AG09309 (cell line): ENCODE data around the gene CYB5D1.
A peak's percentile ranks its signal among the peaks of the same experiment; 100 is the strongest.

ENCODE experiments used
- DNase-seq: peaks from one replicate; pipeline ENCODE4 v3.0.0-alpha.2; 2010; ENCODE audit warnings: low read depth
- H3K4me3 ChIP-seq: 2 replicates; pipeline ENCODE4 v1.5.1; 2011; ENCODE audit warnings: mild to moderate bottlenecking, low read depth, low read length, moderate library complexity; ENCODE audit not compliant: control insufficient read depth
- TF ChIP-seq, protein P1 (sequence below): IDR thresholded peaks from 2 replicates; pipeline ENCODE4 v1.5.1; 2011; ENCODE audit warnings: mild to moderate bottlenecking, low read depth, low read length, inconsistent platforms; ENCODE audit not compliant: insufficient read depth, control insufficient read depth; ENCODE audit errors: missing control alignments

CYB5D1 gene

DNA sequence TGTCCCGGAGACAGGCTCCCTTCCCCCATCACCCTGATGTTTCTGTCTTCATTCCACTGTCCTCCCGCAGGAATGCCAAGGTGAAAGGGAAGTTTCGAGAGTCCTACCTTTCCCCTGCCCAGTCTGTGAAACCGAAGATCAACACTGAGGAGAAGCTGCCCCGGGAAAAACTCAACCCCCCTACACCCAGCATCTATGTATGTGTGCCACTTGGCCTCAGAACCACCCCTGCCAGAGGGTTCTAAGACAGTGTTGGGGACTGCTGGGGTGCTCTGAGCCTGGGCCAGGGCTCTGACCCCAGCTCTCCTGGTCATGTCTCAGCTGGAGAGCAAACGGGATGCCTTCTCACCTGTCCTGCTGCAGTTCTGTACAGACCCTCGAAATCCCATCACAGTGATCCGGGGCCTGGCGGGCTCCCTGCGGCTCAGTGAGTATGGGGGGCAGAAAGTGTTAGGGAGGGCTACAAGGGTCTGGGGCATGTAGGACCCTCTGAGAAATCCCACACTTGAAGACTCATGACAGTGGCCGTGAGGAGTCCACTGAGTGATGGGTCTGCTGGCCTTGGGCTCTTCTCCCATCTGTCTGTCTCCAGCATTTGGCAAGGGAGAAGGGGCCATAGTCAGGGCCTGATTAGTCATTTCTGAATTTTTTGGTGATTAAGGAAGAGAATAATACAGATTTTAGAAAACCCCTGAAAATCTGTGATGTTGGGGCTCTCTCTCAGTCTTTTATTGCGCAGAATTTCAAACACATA lies 7.9 kb upstream of the CYB5D1 start:
- no peak overlapping the region for H3K4me3 ChIP-seq
- DNase-seq, result no peak

DNA sequence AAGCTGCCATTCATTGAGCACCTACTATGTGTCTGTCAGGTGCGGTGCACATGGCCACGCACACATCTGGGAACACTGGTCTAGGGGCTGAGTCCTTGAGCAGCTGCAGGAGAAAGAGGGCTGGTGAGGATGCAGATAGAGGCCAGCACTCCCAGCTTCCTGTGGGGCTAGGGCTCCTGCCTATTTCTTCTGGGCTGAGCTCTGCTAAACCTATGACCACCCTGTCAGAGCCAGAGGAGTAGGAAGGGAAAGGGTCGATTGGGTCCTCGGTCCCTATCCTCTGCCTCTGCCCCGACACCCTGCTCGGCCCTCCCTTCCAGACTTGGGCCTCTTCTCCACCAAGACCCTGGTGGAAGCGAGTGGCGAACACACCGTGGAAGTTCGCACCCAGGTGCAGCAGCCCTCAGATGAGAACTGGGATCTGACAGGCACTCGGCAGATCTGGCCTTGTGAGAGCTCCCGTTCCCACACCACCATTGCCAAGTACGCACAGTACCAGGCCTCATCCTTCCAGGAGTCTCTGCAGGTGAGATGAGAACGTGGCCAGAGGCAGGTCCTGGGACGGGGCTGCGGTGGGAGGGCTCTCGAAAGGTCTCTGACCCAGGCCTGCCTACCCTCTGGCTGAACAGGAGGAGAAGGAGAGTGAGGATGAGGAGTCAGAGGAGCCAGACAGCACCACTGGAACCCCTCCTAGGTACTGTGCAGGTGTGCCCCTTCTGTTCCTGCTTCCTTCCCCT lies 6.9 kb upstream of the CYB5D1 start:
- TF ChIP-seq, protein P1, sequence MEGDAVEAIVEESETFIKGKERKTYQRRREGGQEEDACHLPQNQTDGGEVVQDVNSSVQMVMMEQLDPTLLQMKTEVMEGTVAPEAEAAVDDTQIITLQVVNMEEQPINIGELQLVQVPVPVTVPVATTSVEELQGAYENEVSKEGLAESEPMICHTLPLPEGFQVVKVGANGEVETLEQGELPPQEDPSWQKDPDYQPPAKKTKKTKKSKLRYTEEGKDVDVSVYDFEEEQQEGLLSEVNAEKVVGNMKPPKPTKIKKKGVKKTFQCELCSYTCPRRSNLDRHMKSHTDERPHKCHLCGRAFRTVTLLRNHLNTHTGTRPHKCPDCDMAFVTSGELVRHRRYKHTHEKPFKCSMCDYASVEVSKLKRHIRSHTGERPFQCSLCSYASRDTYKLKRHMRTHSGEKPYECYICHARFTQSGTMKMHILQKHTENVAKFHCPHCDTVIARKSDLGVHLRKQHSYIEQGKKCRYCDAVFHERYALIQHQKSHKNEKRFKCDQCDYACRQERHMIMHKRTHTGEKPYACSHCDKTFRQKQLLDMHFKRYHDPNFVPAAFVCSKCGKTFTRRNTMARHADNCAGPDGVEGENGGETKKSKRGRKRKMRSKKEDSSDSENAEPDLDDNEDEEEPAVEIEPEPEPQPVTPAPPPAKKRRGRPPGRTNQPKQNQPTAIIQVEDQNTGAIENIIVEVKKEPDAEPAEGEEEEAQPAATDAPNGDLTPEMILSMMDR, result no peak
- DNase-seq, result no peak
- H3K4me3 ChIP-seq, result no peak overlapping the region

More for the DNA sequence above, 7.9 kb upstream of the CYB5D1 start:
- TF ChIP-seq, protein P1, result no peak

DNA sequence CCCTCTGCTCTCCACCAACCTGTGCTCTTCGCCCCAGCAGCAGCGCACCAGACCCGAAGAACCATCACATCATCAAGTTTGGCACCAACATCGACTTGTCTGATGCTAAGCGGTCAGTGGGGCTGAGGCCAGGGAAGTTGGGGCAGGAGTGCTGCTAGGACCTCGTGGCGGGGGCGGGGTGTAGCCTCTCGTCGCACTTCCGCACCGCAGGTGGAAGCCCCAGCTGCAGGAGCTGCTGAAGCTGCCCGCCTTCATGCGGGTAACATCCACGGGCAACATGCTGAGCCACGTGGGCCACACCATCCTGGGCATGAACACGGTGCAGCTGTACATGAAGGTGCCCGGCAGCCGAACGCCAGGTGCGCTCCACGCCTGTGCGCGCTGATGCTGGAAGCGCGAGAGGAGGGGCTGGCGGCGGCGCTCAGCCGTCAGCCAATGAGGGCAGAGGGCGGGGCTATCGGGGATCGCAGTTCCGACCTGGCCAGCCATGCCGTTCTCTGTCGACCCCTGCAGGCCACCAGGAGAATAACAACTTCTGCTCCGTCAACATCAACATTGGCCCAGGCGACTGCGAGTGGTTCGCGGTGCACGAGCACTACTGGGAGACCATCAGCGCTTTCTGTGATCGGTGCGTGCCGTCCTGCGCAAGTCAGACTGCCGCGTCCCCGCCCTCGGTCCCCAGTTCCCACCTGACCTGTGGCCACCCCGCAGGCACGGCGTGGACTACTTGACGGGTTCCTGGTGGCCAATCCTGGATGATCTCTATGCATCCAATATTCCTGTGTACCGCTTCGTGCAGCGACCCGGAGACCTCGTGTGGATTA lies 6.2 kb upstream of the CYB5D1 start:
- H3K4me3 ChIP-seq, result no peak overlapping the region
- TF ChIP-seq, protein P1, result peak; percentile 95
- no peak for DNase-seq

DNA sequence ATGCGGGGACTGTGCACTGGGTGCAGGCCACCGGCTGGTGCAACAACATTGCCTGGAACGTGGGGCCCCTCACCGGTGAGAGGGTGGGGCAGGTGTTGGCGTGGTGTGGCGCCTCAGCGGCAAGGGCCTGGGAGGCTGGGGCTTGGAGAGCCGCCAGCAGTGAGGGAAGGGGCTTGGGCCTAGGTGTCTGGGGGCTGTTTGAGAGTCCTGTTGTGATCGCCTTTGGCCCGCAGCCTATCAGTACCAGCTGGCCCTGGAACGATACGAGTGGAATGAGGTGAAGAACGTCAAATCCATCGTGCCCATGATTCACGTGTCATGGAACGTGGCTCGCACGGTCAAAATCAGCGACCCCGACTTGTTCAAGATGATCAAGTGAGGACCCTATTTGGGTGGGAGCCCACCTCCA lies 5.5 kb upstream of the CYB5D1 start:
- DNase-seq, result no peak
- H3K4me3 ChIP-seq, result no peak overlapping the region
- TF ChIP-seq, protein P1, result no peak

DNA sequence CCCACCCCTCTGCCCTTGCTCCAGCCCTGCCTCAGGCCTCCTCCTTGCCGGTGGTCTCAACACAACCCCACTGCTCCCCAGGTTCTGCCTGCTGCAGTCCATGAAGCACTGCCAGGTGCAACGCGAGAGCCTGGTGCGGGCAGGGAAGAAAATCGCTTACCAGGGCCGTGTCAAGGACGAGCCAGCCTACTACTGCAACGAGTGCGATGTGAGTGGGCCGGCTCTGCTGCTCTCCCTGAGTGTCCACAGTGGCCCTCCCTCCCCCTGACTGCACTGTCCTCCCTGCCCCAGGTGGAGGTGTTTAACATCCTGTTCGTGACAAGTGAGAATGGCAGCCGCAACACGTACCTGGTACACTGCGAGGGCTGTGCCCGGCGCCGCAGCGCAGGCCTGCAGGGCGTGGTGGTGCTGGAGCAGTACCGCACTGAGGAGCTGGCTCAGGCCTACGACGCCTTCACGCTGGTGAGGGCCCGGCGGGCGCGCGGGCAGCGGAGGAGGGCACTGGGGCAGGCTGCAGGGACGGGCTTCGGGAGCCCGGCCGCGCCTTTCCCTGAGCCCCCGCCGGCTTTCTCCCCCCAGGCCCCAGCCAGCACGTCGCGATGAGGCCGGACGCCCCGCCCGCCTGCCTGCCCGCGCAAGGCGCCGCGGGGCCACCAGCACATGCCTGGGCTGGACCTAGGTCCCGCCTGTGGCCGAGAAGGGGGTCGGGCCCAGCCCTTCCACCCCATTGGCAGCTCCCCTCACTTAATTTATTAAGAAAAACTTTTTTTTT lies 4.7 kb upstream of the CYB5D1 start:
- H3K4me3 ChIP-seq, result no peak overlapping the region
- DNase-seq, result no peak
- TF ChIP-seq, protein P1, result no peak

DNA sequence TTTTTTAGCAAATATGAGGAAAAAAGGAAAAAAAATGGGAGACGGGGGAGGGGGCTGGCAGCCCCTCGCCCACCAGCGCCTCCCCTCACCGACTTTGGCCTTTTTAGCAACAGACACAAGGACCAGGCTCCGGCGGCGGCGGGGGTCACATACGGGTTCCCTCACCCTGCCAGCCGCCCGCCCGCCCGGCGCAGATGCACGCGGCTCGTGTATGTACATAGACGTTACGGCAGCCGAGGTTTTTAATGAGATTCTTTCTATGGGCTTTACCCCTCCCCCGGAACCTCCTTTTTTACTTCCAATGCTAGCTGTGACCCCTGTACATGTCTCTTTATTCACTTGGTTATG lies 4.1 kb upstream of the CYB5D1 start:
- TF ChIP-seq, protein P1, result no peak
- no peak overlapping the region for H3K4me3 ChIP-seq
- no peak for DNase-seq
